ENCODE data around the gene ECE1.

GRCh38 chr1:21189421-21189820 lies 100.8 kb downstream of the ECE1 start:
- TF ChIP-seq, protein P1, sequence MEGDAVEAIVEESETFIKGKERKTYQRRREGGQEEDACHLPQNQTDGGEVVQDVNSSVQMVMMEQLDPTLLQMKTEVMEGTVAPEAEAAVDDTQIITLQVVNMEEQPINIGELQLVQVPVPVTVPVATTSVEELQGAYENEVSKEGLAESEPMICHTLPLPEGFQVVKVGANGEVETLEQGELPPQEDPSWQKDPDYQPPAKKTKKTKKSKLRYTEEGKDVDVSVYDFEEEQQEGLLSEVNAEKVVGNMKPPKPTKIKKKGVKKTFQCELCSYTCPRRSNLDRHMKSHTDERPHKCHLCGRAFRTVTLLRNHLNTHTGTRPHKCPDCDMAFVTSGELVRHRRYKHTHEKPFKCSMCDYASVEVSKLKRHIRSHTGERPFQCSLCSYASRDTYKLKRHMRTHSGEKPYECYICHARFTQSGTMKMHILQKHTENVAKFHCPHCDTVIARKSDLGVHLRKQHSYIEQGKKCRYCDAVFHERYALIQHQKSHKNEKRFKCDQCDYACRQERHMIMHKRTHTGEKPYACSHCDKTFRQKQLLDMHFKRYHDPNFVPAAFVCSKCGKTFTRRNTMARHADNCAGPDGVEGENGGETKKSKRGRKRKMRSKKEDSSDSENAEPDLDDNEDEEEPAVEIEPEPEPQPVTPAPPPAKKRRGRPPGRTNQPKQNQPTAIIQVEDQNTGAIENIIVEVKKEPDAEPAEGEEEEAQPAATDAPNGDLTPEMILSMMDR (IDR thresholded peaks at IDR 0.05) = no peak
- TF ChIP-seq POLR2A (IDR thresholded peaks at IDR 0.05) = no peak
